Head of caudate nucleus (tissue), 42 donors: ENCODE results near the gene PITPNC1.
A peak's percentile ranks its signal among the peaks of the same experiment; 100 is the strongest.
"Not testable (repeated sequence)": the region's sequence is repeated elsewhere in the genome, so short reads cannot be mapped to it uniquely, and the experiment has no call there.

Experiments used
- DNase-seq, 42 donors: peaks; one replicate each; pipeline versions ENCODE4 v3.0.0 to v3.0.0-alpha.2; 2020 to 2021; ENCODE audit warnings: mixed read lengths in 7 of 42
- intact Hi-C: fragments of 100-400 bp; cut with DNase I; formaldehyde crosslinking; loops from one replicate; pipeline ENCODE4 v1.15.0; 2022

The PITPNC1 gene

GRCh38 chr17:67702861-67703260 lies 325.8 kb downstream of the PITPNC1 start:
- intact Hi-C loops, DNase-seq: not testable (repeated sequence)

GRCh38 chr17:67707442-67707841 lies 330.4 kb downstream of the PITPNC1 start:
- intact Hi-C loops, result no loop called here
- DNase-seq, result no peak

GRCh38 chr17:67708378-67708777 lies 331.3 kb downstream of the PITPNC1 start:
- intact Hi-C loops, result no loop called here
- DNase-seq, result no peak

- intact Hi-C loops, result no loop called here
- no peak for DNase-seq
Measured at GRCh38 chr17:67711916-67712315, 334.8 kb downstream of the PITPNC1 start.

- intact Hi-C loops, result no loop called here
- DNase-seq, result no peak
Measured at GRCh38 chr17:67712375-67712774, 335.3 kb downstream of the PITPNC1 start.

- DNase-seq, result no peak
- intact Hi-C loops, result no loop called here
Measured at GRCh38 chr17:67713169-67713568, 336.1 kb downstream of the PITPNC1 start.

- intact Hi-C loops, result loop anchor here (5.0 kb wide), 2 partner anchors 111 to 349 kb away; partner anchors contain the start of genes BPTF and PSMD12
- DNase-seq, result no peak
Measured at GRCh38 chr17:67716405-67716798, 339.3 kb downstream of the PITPNC1 start.

GRCh38 chr17:67717192-67717623 lies 340.1 kb downstream of the PITPNC1 start:
- intact Hi-C loops, result loop anchor here (5.0 kb wide), 2 partner anchors 110 to 350 kb away; partner anchors contain the start of genes BPTF and PSMD12
- DNase-seq, result peak in 2 of 42 donors; percentile 14 to 20

- DNase-seq, result peak; percentile 99 to 100 (median 100)
- intact Hi-C loops, result loop anchor here (5.0 kb wide), 2 partner anchors 110 to 350 kb away; partner anchors contain the start of genes BPTF and PSMD12
Measured at GRCh38 chr17:67717624-67718324, 340.7 kb downstream of the PITPNC1 start, which contains the start of gene NOL11. Gene NOL11, plus strand, starts transcription at chr17:67717936. Its CDS starts 12 bp downstream, at chr17:67717948.

GRCh38 chr17:67718325-67718941 lies 341.4 kb downstream of the PITPNC1 start:
- DNase-seq, result peak in 5 of 42 donors; percentile 5 to 20 (median 11)
- intact Hi-C loops, result loop anchor here (5.0 kb wide), 2 partner anchors 109 to 351 kb away; partner anchors contain the start of genes BPTF and PSMD12

GRCh38 chr17:67725373-67725791 lies 348.3 kb downstream of the PITPNC1 start:
- no peak for DNase-seq
- intact Hi-C loops, result no loop called here

- intact Hi-C loops, result no loop called here
- no peak for DNase-seq
Measured at GRCh38 chr17:67725807-67726206, 348.7 kb downstream of the PITPNC1 start.

- intact Hi-C loops, DNase-seq: not testable (repeated sequence)
Measured at GRCh38 chr17:67727152-67728039, 350.3 kb downstream of the PITPNC1 start.

- DNase-seq, result no peak
- intact Hi-C loops, result no loop called here
Measured at GRCh38 chr17:67729903-67730302, 352.8 kb downstream of the PITPNC1 start.

- intact Hi-C loops, result no loop called here
Measured at GRCh38 chr17:67730731-67731130, 353.6 kb downstream of the PITPNC1 start.

GRCh38 chr17:67733449-67733848 lies 356.4 kb downstream of the PITPNC1 start:
- intact Hi-C loops, result no loop called here
- no peak for DNase-seq

More at GRCh38 chr17:67730731-67731130, 353.6 kb downstream of the PITPNC1 start:
- no peak for DNase-seq

- intact Hi-C loops, result no loop called here
- DNase-seq, result no peak
Measured at GRCh38 chr17:67737145-67737544, 360.1 kb downstream of the PITPNC1 start.

- no peak for DNase-seq
- intact Hi-C loops, result no loop called here
Measured at GRCh38 chr17:67742025-67742424, 364.9 kb downstream of the PITPNC1 start.
